Cardiac muscle cell (in vitro differentiated cells and primary cell): ENCODE data around the gene CTDSP2. TPM values are rescaled to one million over a fixed set of nuclear protein-coding genes. Genes with fewer than 3 reads are reported as not detected.

ENCODE experiments used
- DNase-seq, 2 donors: peaks; one replicate each; pipeline versions ENCODE4 v3.0.0 to v3.0.0-alpha.2; 2010 to 2017; ENCODE audit warnings: low read depth in 1 of 2, low spot score in 1 of 2
- H3K27ac ChIP-seq: fragments of 200-600 bp; sonication (generic); 2 replicates; pipeline ENCODE4 v1.5.1; 2016
- H3K27me3 ChIP-seq: fragments of 200-600 bp; sonication (generic); 2 replicates; pipeline ENCODE4 v1.6.0; 2016; ENCODE audit warnings: control low read depth
- H3K36me3 ChIP-seq: fragments of 200-600 bp; sonication (generic); 2 replicates; pipeline ENCODE4 v1.5.1; 2016; ENCODE audit warnings: control low read depth
- H3K4me1 ChIP-seq: fragments of 200-600 bp; sonication (generic); 2 replicates; pipeline ENCODE4 v1.8.1; 2017; ENCODE audit warnings: low read depth, mild to moderate bottlenecking, mixed run types
- H3K4me3 ChIP-seq: fragments of 200-600 bp; sonication (generic); 2 replicates; pipeline ENCODE4 v1.5.1; 2016; ENCODE audit warnings: mild to moderate bottlenecking
- H3K9me3 ChIP-seq: fragments of 200-600 bp; sonication (generic); 2 replicates; pipeline ENCODE4 v1.5.1; 2017; ENCODE audit warnings: low read depth, mild to moderate bottlenecking, control low read depth
- polyA plus RNA-seq: library from polyadenylated mRNA; unstranded; fragments of >200 nt; fragmentation: Nextera tagmentation; extraction: Ambion mirVana; gene quantifications from 2 replicates; pipeline ENCODE4 v1.2.1, GENCODE V29; 2016
- total RNA-seq: library from RNA; depleted of rRNA; stranded (reverse); fragments of >200 nt; gene quantifications from 2 replicates; pipeline ENCODE4 v1.2.3, GENCODE V29; 2016
- TF ChIP-seq, protein P1 (sequence below): IDR thresholded peaks from 2 replicates; pipeline ENCODE4 v1.5.1; 2012; ENCODE audit warnings: low read depth, mild to moderate bottlenecking, low read length

The CTDSP2 gene
- total and polyA plus RNA-seq, 2 experiments from 2014 or later = 82.9 to 105 TPM

DNA sequence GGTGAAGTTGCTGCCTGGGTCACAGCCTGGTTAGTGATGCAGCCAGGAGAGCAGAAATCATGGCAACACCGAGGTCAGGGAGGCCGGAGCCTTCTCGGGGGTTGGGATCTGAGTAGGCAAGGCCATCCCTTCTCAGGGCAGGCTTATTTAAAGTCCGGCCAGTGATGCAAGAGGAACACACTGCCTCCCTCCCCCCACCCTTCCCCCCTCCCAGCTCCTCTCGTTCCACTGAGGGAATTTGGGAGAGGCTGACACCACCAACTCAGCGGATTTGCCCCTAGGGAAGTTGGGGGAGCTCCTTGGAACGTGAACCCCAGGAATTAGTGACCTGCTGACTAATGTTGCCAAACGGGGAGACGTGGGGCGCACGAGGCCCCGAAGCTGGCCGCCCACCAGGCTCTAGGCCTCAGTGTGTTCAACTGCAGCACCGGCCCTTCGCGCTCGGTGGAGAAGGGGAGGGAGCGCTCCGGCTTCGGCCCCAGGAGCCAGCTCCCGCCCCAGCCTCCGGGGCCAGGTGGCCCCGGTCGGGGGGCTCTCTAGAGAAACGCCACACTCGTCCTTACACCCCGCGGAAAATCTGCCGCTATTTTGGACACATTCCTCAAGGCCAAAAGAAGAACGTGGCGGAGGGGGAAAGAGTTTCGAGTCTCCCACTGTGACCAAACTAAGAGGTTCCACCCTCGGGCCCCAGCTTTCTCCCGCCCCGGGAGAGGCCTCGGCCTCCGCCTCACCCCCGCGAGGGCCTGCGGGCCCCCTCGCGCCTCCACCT, 1.6 kb downstream of the CTDSP2 start:
- DNase-seq = peak; percentile 62 to 92
- no peaks in the 10 kb centered on the region for H3K9me3 ChIP-seq

DNA sequence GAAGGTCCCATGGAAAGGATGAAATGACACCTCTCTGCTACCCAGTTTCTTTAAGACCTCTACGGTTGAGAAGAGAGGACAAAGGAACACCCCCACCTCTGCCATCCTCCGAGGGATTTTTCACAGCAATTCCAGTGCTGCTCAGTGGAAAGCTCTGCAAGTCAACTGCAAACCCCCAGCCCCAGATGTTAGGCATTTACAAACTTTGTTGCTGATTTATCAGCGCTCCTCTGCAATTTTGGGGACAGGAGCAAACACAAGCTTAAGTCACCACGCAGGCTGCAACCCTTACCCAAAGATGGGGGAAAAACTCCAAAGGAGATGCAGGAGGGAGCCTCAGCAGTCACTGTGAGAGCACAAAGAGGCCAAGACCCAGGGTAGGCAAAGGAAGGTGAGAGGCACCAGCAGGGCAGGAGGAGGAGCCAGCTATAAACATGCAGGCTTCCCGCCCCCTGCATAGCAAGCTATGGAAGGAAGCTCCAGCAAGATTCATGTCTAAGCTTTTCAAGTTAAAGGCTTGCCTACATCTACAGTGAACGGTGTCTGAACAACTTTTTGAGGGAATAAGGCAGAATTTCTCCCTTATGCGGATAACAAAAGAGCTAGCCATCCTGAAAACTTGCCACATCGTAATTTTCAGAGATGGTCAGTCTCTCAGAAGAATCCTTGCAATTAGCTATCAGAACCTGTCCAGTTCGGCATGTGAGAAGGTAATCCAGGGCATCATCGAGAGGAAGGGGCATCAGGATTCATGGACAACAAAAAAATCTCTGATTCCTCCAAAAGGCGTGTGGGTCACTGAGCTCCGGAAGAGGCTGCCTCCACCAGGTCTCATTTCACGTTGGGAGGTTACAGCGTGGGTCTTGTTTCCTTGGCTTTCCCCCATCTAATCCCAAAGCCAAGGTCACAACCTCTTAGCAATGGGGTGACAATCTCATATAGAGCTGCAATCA, 3.9 kb downstream of the CTDSP2 start:
- H3K27ac ChIP-seq = peak overlapping the region; percentile 87
- H3K27me3 ChIP-seq = no peaks in the 10 kb centered on the region
- TF ChIP-seq, protein P1, sequence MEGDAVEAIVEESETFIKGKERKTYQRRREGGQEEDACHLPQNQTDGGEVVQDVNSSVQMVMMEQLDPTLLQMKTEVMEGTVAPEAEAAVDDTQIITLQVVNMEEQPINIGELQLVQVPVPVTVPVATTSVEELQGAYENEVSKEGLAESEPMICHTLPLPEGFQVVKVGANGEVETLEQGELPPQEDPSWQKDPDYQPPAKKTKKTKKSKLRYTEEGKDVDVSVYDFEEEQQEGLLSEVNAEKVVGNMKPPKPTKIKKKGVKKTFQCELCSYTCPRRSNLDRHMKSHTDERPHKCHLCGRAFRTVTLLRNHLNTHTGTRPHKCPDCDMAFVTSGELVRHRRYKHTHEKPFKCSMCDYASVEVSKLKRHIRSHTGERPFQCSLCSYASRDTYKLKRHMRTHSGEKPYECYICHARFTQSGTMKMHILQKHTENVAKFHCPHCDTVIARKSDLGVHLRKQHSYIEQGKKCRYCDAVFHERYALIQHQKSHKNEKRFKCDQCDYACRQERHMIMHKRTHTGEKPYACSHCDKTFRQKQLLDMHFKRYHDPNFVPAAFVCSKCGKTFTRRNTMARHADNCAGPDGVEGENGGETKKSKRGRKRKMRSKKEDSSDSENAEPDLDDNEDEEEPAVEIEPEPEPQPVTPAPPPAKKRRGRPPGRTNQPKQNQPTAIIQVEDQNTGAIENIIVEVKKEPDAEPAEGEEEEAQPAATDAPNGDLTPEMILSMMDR = no peak
- no peaks in the 10 kb centered on the region for H3K36me3 ChIP-seq
- no peaks in the 10 kb centered on the region for H3K9me3 ChIP-seq
- peak; percentile 36 to 64 for DNase-seq
- peaks cover 69% of the 10 kb centered on the region for H3K4me1 ChIP-seq
- H3K4me3 ChIP-seq = peak overlapping the region; percentile 7

More for the DNA sequence above, 1.6 kb downstream of the CTDSP2 start:
- Histone ChIP-seq H3K27me3 (no peaks in the 10 kb centered on the region), H3K27ac (peak overlapping the region; percentile 100), H3K4me3 (peak overlapping the region; percentile 82), H3K4me1 (peaks cover 47% of the 10 kb centered on the region), H3K36me3 (no peaks in the 10 kb centered on the region)
- TF ChIP-seq, protein P1 = no peak

DNA sequence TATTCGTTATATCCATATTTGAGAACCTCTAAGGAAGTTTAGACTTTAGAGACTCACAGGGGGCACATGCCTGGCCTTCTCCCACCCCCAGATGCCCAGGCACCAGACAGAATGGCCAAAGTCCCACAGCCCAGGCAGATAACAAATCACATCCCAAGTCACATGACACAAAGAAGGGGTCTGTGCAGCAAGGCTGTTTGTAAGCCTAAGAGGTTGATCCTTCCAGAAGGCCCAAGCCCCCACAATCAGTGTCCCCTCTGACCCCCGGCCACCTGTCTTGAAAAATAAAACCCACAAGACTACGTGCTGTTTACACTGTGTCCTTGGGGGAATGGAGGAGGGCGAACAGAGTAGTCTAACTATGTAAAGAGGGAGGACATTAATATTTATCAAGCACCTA, 5.1 kb downstream of the CTDSP2 start:
- Histone ChIP-seq H3K4me3 (no peak overlapping the region), H3K4me1 (peaks cover 79% of the 10 kb centered on the region), H3K27me3 (no peaks in the 10 kb centered on the region), H3K9me3 (no peaks in the 10 kb centered on the region), H3K27ac (peak overlapping the region; percentile 87), H3K36me3 (no peaks in the 10 kb centered on the region)
- TF ChIP-seq, protein P1 = no peak
- DNase-seq = no peak

DNA sequence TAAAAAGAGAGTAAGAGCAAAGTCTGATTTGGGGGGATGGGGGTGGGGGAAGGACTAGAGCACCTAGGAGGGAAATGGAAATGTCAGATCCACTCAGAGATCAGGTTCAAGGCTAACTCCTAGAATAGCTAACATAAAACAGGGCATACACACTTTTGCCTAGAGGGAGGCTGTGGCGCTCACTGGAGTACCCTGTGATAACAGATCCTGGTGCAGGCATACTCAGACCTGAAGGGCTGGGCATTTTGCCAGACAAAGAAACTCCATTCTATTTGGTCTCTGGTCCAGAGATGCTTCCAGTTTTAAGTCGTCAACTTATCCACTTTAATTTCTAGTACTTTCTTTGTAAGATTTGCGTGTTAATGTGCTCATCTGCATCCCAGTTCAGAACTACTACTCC, 5.8 kb downstream of the CTDSP2 start:
- no peaks in the 10 kb centered on the region for H3K36me3 ChIP-seq
- peak; percentile 66 to 91 for DNase-seq
- H3K4me1 ChIP-seq = peaks cover 86% of the 10 kb centered on the region
- H3K27ac ChIP-seq = peak overlapping the region; percentile 87
- peak overlapping the region; percentile 8 for H3K4me3 ChIP-seq
- TF ChIP-seq, protein P1 = no peak
- H3K27me3 ChIP-seq = no peaks in the 10 kb centered on the region
- H3K9me3 ChIP-seq = no peaks in the 10 kb centered on the region

DNA sequence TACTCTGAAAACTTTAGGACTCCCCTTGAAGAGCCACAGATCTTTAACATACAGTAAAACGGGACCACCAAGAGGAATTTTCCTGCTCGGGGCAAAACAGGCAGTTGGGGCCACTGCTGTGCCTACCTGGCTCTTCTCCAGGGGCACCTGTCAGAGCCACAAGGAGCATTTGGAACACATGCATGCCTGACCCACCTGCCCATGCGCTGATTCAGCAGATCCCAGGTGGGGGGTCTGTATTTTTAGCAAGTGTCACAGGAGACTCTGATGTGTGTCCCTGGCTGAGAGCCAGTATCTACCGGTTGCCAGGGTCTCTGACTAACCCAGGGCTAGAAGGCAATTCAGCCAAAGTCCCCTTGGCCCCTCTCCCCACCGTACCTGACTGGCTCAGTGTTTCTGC, 6.5 kb downstream of the CTDSP2 start:
- Histone ChIP-seq H3K4me1 (peaks cover 91% of the 10 kb centered on the region), H3K9me3 (no peaks in the 10 kb centered on the region), H3K4me3 (peak overlapping the region; percentile 8), H3K36me3 (no peaks in the 10 kb centered on the region), H3K27me3 (no peaks in the 10 kb centered on the region), H3K27ac (peak overlapping the region; percentile 87)
- TF ChIP-seq, protein P1 = no peak
- no peak for DNase-seq
